ENCODE results near the gene ART3. TPM values are rescaled to one million over a fixed set of nuclear protein-coding genes. Genes with fewer than 3 reads are reported as not detected.

Gene ART3
- total RNA-seq, 1 experiment from 2014 or later: not detected

DNA sequence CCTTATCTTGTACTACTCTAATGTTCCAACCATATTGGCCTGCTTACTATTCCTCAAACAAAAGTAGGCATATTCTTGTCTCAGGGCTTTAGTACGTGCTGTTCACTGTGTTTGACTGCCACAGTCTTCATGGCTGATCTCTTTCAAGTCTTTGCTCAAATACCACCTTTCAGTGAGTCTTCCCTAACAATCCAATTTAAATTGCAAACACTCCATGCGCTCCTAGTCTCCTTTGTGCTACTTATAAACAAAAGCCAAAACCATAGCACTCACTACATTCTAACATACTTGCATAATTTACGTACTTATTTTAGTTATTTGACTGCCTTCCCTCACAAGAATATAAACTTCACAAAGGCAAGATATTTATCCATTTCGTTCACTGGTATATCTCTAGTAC lies 1.7 kb upstream of the ART3 start:
- TF ChIP-seq EZH2 (IDR thresholded peaks at IDR 0.05; ENCODE audit: borderline replicate concordance, low read depth, low read length, poor library complexity, severe bottlenecking): no peak
- TF ChIP-seq, protein P1, sequence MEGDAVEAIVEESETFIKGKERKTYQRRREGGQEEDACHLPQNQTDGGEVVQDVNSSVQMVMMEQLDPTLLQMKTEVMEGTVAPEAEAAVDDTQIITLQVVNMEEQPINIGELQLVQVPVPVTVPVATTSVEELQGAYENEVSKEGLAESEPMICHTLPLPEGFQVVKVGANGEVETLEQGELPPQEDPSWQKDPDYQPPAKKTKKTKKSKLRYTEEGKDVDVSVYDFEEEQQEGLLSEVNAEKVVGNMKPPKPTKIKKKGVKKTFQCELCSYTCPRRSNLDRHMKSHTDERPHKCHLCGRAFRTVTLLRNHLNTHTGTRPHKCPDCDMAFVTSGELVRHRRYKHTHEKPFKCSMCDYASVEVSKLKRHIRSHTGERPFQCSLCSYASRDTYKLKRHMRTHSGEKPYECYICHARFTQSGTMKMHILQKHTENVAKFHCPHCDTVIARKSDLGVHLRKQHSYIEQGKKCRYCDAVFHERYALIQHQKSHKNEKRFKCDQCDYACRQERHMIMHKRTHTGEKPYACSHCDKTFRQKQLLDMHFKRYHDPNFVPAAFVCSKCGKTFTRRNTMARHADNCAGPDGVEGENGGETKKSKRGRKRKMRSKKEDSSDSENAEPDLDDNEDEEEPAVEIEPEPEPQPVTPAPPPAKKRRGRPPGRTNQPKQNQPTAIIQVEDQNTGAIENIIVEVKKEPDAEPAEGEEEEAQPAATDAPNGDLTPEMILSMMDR (conservative IDR thresholded peaks at IDR 0.05; ENCODE audit: low read depth, low read length): no peak

DNA sequence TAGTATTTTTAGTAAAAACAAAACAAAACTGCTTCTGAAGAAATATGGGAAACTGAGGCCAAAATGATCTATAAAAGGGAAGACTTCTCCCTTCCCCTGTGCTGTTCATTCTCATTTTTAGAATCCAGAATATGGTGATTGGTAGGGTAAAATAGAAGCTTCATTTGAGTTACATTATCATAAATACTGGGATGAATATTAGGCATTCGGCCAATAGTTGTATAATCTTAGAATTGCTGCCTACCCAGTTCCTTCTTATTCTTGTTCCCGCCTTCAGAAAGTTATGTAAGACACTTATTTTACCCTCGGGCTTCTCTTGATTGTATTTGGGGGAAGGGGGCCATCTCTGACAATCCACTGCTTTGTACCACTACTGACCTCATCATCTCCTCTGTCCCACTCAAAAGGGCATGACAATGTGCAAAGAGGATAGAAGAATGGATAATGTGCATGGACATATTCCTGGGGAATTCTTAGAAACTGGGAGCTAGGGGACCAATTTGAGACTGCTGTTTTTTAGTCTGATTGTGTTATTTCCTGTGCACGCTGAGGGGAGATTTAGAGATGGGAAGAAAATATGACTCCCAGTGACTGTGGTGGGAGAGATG lies 588 bp downstream of the ART3 start:
- no peak for TF ChIP-seq EZH2 (IDR thresholded peaks at IDR 0.05; ENCODE audit: borderline replicate concordance, low read depth, low read length, poor library complexity, severe bottlenecking)
- TF ChIP-seq, protein P1 (conservative IDR thresholded peaks at IDR 0.05; ENCODE audit: low read depth, low read length): no peak
- H3K27ac ChIP-seq (ENCODE audit: low read depth, low read length, poor library complexity, severe bottlenecking): no peak overlapping the region
- no TSS peak for BruUV-seq (replicated peaks)
- H3K4me1 ChIP-seq (ENCODE audit: insufficient read depth, low read length, poor library complexity, severe bottlenecking): no peaks in the 10 kb centered on the region
- intact Hi-C loops (cut with micrococcal nuclease; ENCODE audit: unreplicated experiment): no loop called here
- no peak overlapping the region for H3K4me3 ChIP-seq (ENCODE audit: low read depth, low read length, poor library complexity, severe bottlenecking)
- H3K27me3 ChIP-seq (replicated peaks; ENCODE audit: insufficient read depth, low read depth, low read length, poor library complexity): no peaks in the 10 kb centered on the region
- ChIA-PET CTCF (interaction anchor here (0.5 kb wide), 1 partner anchor 12 kb away, joined by 3 read pairs; no protein-coding TSS in a partner anchor), POLR2A (ENCODE audit: low non-redundant PET) (no interaction called here)
- no peak for DNase-seq (ENCODE audit: low spot score)
- H3K9me3 ChIP-seq (ENCODE audit: low read depth, low read length, poor library complexity, severe bottlenecking): no peaks in the 10 kb centered on the region
- no peaks in the 10 kb centered on the region for H3K36me3 ChIP-seq (ENCODE audit: insufficient read depth, low read length, poor library complexity, severe bottlenecking)

More for the DNA sequence above, 1.7 kb upstream of the ART3 start:
- BruUV-seq (replicated peaks): no TSS peak
- no peak for DNase-seq (ENCODE audit: low spot score)
- CTCF ChIA-PET: no interaction called here
- H3K36me3 ChIP-seq (ENCODE audit: insufficient read depth, low read length, poor library complexity, severe bottlenecking): no peaks in the 10 kb centered on the region
- H3K27ac ChIP-seq (ENCODE audit: low read depth, low read length, poor library complexity, severe bottlenecking): no peak overlapping the region
- POLR2A ChIA-PET (ENCODE audit: low non-redundant PET): no interaction called here
- H3K9me3 ChIP-seq (ENCODE audit: low read depth, low read length, poor library complexity, severe bottlenecking): no peaks in the 10 kb centered on the region
- no peak overlapping the region for H3K4me3 ChIP-seq (ENCODE audit: low read depth, low read length, poor library complexity, severe bottlenecking)
- no peaks in the 10 kb centered on the region for H3K27me3 ChIP-seq (replicated peaks; ENCODE audit: insufficient read depth, low read depth, low read length, poor library complexity)
- no peaks in the 10 kb centered on the region for H3K4me1 ChIP-seq (ENCODE audit: insufficient read depth, low read length, poor library complexity, severe bottlenecking)
- intact Hi-C loops (cut with micrococcal nuclease; ENCODE audit: unreplicated experiment): no loop called here

DNA sequence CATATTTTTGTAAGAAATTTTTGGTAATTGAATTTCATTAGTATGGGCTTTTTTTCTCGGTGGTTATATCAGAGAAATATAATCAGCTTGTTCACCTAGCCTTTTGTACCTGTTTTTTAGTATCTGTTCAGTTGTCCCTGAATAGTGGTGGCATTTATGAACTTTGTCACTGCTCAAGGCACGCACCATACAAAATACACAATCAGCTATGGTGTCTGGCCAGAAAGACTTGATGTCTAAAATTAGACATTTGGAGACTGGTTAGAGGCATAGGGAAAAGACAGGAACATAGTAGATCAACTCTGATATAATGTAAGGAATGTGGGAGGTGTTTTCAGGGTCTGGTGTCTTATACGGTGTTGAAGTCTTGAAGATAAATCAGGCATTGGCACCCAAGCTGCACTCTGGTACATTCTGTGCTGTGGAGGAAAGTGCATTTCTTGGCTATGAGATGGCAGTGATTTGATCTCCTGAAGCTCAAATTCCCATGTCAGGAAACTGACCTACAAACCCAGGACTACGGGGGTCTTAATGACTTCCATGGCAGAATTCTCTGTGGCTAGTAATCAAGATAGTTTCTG lies 3.6 kb downstream of the ART3 start:
- DNase-seq (ENCODE audit: low spot score): no peak
- TF ChIP-seq, protein P1 (conservative IDR thresholded peaks at IDR 0.05; ENCODE audit: low read depth, low read length): no peak
- TF ChIP-seq EZH2 (IDR thresholded peaks at IDR 0.05; ENCODE audit: borderline replicate concordance, low read depth, low read length, poor library complexity, severe bottlenecking): no peak
- Histone ChIP-seq H3K4me1 (ENCODE audit: insufficient read depth, low read length, poor library complexity, severe bottlenecking) (no peaks in the 10 kb centered on the region), H3K27me3 (replicated peaks; ENCODE audit: insufficient read depth, low read depth, low read length, poor library complexity) (no peaks in the 10 kb centered on the region), H3K9me3 (ENCODE audit: low read depth, low read length, poor library complexity, severe bottlenecking) (no peaks in the 10 kb centered on the region), H3K27ac (ENCODE audit: low read depth, low read length, poor library complexity, severe bottlenecking) (no peak overlapping the region), H3K36me3 (ENCODE audit: insufficient read depth, low read length, poor library complexity, severe bottlenecking) (no peaks in the 10 kb centered on the region), H3K4me3 (ENCODE audit: low read depth, low read length, poor library complexity, severe bottlenecking) (no peak overlapping the region)
- CTCF ChIA-PET: no interaction called here
- no TSS peak for BruUV-seq (replicated peaks)
- intact Hi-C loops (cut with micrococcal nuclease; ENCODE audit: unreplicated experiment): no loop called here
- POLR2A ChIA-PET (ENCODE audit: low non-redundant PET): no interaction called here
